H1 (cell line): ENCODE data around the gene ARHGAP18. TPM values are rescaled to one million over a fixed set of nuclear protein-coding genes. Genes with fewer than 3 reads are reported as not detected.

Experiments
- JUN ChIP-seq: IDR thresholded peaks from 2 replicates; pipeline ENCODE4 v1.6.1; 2011; ENCODE audit warnings: low read depth, mild to moderate bottlenecking, improper control_type of control experiment, low read length
- polyA plus RNA-seq, 7 experiments: library from polyadenylated mRNA; depleted of rRNA in 3 of 7; stranded (reverse) in 5 of 7; unstranded in 2 of 7; fragments of >200 nt in 5 of 7; fragments of 200-250 nt in 2 of 7; gene quantifications; 1 replicate in 5 of 7; 2 replicates in 1 of 7; 4 replicates in 1 of 7; pipeline versions ENCODE4 v1.2.1 to v1.2.3, GENCODE V29; 2011 to 2013; ENCODE audit warnings: missing spikeins in 2 of 7, mixed read lengths in 2 of 7
- total RNA-seq: library from RNA; stranded (reverse); fragmentation: NEBNext Ultra II Directional; extraction: Animal tissue kit (Norgen Biotek cat#: 25700); gene quantifications from 2 replicates; pipeline ENCODE4 v1.2.1, GENCODE V29; 2021

The ARHGAP18 gene
- total and polyA plus RNA-seq, 2 of the 8 experiments (the other 6 are each of a cell fraction or from before 2014, with no cell fraction given) = 0.83 to 4.5 TPM

- TF ChIP-seq JUN = no peak
- TF ChIP-seq, all 59 proteins: peak for 0
These were observed 13.1 kb downstream of the ARHGAP18 start (continued) for GRCh38 chr6:129696843-129697242.
